Measurements from ENCODE around the gene MYO5B. TPM values are rescaled to one million over a fixed set of nuclear protein-coding genes. Genes with fewer than 3 reads are reported as not detected.

MYO5B gene
- total RNA-seq, 1 experiment from 2014 or later, result 32.1 TPM

DNA sequence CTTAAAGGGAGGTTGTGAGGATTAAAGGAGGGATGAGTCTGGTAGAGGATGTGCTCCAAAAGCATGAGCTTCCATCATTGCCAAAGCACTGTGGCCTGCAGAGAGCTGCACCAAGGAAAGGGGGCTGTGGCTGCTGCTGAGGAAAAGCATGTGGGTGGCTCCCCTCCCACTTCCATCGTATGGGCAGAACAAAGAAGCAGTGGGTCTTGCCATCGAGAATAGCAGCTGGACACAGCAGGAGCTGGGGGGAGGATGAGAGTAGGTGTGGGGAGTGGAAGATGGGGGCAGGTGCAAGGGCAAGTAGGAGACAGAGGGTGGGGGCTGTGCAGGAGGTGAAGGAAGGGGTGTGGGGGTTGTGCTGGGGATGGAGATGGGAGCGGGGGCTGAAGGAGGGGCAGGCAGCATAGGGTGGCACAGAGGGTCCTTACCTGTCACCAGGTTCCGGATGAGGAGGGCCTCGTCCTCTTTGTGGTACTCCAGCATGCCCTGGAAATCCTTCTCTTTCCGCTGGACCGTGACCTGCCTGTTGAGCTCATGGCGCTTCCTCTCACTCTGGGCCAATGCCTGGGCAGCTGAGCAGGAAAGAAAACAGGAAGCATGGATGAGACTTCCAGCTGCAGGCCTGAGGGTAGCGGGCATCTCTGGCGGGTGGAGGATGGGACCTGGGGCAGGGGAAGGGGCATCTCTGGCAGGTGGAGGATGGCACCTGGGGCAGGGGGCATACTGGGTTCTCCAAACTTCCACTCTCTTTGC lies 348.1 kb downstream of the MYO5B start (continued):
- TF ChIP-seq SRF (IDR thresholded peaks at IDR 0.05; ENCODE audit: low read depth) (no peak), ZFX (IDR thresholded peaks at IDR 0.05) (no peak), REST (IDR thresholded peaks at IDR 0.05; ENCODE audit: low read depth) (no peak), SP1 (IDR thresholded peaks at IDR 0.05; ENCODE audit: low read depth) (no peak), SIN3A (IDR thresholded peaks at IDR 0.05; ENCODE audit: low read depth) (no peak)

GRCh38 chr18:49846361-49846662 lies 348.6 kb downstream of the MYO5B start:
- Histone ChIP-seq H3K79me2 (ENCODE audit: insufficient read depth, low read length) (no peaks in the 10 kb centered on the region), H2AFZ (ENCODE audit: low read depth, low read length, poor library complexity, severe bottlenecking) (no peak overlapping the region), H3K4me3 (replicated peaks in 1 of 2; ENCODE audit: low read depth in 1 of 2, low read length in 2 of 2) (no peak overlapping the region), H3K27me3 (ENCODE audit: insufficient read depth, low read length) (no peaks in the 10 kb centered on the region), H3K9me2 (ENCODE audit: insufficient read depth) (no peaks in the 10 kb centered on the region), H4K20me1 (ENCODE audit: insufficient read depth) (no peaks in the 10 kb centered on the region), H3K36me3 (ENCODE audit: control insufficient read depth in 1 of 2, insufficient read depth in 2 of 2, low read length in 2 of 2) (peaks cover 0 to under 1% of the 10 kb centered on the region in 2 experiments; a peak in 2 of 4 replicates), H3K27ac (ENCODE audit: low read depth, low read length) (no peak overlapping the region), H3K4me2 (ENCODE audit: low read length) (no peak overlapping the region), H3K4me1 (ENCODE audit: control insufficient read depth in 1 of 2, insufficient read depth in 2 of 2, low read length in 2 of 2) (peaks cover 21 to 35% of the 10 kb centered on the region in 2 experiments), H3K9me3 (ENCODE audit: control insufficient read depth in 1 of 2, insufficient read depth in 1 of 2, low read depth in 1 of 2, low read length in 2 of 2) (no peaks in the 10 kb centered on the region), H3K9ac (ENCODE audit: low read length) (no peak overlapping the region)
- DNase-seq (ENCODE audit: low read depth, low spot score), result no peak
- CTCF ChIA-PET, result no interaction called here
- RAD21 ChIA-PET (ENCODE audit: low non-redundant PET in 1 of 2, low total read pairs in 2 of 2, uncharacterized antibody in 2 of 2, unreplicated experiment in 2 of 2), result no interaction called here
- no peak for ATAC-seq
- POLR2A ChIA-PET, result interaction anchor here (0.5 kb wide), 1 partner anchor 332 kb away, joined by 4 read pairs; no protein-coding TSS in a partner anchor
- no TSS peak for BruUV-seq (replicated peaks)
- intact Hi-C loops (cut with micrococcal nuclease), result no loop called here
- TF ChIP-seq, protein P1, sequence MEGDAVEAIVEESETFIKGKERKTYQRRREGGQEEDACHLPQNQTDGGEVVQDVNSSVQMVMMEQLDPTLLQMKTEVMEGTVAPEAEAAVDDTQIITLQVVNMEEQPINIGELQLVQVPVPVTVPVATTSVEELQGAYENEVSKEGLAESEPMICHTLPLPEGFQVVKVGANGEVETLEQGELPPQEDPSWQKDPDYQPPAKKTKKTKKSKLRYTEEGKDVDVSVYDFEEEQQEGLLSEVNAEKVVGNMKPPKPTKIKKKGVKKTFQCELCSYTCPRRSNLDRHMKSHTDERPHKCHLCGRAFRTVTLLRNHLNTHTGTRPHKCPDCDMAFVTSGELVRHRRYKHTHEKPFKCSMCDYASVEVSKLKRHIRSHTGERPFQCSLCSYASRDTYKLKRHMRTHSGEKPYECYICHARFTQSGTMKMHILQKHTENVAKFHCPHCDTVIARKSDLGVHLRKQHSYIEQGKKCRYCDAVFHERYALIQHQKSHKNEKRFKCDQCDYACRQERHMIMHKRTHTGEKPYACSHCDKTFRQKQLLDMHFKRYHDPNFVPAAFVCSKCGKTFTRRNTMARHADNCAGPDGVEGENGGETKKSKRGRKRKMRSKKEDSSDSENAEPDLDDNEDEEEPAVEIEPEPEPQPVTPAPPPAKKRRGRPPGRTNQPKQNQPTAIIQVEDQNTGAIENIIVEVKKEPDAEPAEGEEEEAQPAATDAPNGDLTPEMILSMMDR (IDR thresholded peaks at IDR 0.05 in 2 of 3, conservative IDR thresholded peaks at IDR 0.05 in 1 of 3; ENCODE audit: borderline replicate concordance in 1 of 3, insufficient read depth in 1 of 3, low read depth in 2 of 3, low read length in 2 of 3), result no peak
- no peak for TF ChIP-seq SP1 (IDR thresholded peaks at IDR 0.05; ENCODE audit: low read depth)
- no peak for TF ChIP-seq TCF7L2 (IDR thresholded peaks at IDR 0.05; ENCODE audit: borderline replicate concordance, extremely low read depth, insufficient read depth, insufficient read length)
- TF ChIP-seq YY1 (IDR thresholded peaks at IDR 0.05; ENCODE audit: extremely low read depth, insufficient replicate concordance, low read depth, low read length), result no peak
- no peak for TF ChIP-seq SRF (IDR thresholded peaks at IDR 0.05; ENCODE audit: low read depth)
- no peak for TF ChIP-seq EZH2 (IDR thresholded peaks at IDR 0.05)
- TF ChIP-seq, protein P2, sequence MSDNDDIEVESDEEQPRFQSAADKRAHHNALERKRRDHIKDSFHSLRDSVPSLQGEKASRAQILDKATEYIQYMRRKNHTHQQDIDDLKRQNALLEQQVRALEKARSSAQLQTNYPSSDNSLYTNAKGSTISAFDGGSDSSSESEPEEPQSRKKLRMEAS (IDR thresholded peaks at IDR 0.05), result no peak
- TF ChIP-seq RAD21 (IDR thresholded peaks at IDR 0.05; ENCODE audit: low read depth), result no peak
- TF ChIP-seq CEBPB (IDR thresholded peaks at IDR 0.05; ENCODE audit: low read depth), result no peak
- TF ChIP-seq ZNF274 (IDR thresholded peaks at IDR 0.05; ENCODE audit: low read depth, low read length), result no peak
- no peak for TF ChIP-seq ATF3 (IDR thresholded peaks at IDR 0.05)
- TF ChIP-seq, protein P3, sequence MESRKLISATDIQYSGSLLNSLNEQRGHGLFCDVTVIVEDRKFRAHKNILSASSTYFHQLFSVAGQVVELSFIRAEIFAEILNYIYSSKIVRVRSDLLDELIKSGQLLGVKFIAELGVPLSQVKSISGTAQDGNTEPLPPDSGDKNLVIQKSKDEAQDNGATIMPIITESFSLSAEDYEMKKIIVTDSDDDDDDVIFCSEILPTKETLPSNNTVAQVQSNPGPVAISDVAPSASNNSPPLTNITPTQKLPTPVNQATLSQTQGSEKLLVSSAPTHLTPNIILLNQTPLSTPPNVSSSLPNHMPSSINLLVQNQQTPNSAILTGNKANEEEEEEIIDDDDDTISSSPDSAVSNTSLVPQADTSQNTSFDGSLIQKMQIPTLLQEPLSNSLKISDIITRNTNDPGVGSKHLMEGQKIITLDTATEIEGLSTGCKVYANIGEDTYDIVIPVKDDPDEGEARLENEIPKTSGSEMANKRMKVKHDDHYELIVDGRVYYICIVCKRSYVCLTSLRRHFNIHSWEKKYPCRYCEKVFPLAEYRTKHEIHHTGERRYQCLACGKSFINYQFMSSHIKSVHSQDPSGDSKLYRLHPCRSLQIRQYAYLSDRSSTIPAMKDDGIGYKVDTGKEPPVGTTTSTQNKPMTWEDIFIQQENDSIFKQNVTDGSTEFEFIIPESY (IDR thresholded peaks at IDR 0.05; ENCODE audit: extremely low read depth, insufficient replicate concordance, low read length), result no peak
- TF ChIP-seq POLR2A (IDR thresholded peaks at IDR 0.05; ENCODE audit: borderline replicate concordance, extremely low read depth, insufficient read depth, insufficient read length), result no peak
